ENCODE results near the gene ZNF620. TPM values are rescaled to one million over a fixed set of nuclear protein-coding genes. Genes with fewer than 3 reads are reported as not detected.
"Not testable (repeated sequence)": the region's sequence is repeated elsewhere in the genome, so short reads cannot be mapped to it uniquely, and the experiment has no call there.

ZNF620 gene
- total RNA-seq, 1 experiment from 2014 or later, result 2.6 TPM

DNA sequence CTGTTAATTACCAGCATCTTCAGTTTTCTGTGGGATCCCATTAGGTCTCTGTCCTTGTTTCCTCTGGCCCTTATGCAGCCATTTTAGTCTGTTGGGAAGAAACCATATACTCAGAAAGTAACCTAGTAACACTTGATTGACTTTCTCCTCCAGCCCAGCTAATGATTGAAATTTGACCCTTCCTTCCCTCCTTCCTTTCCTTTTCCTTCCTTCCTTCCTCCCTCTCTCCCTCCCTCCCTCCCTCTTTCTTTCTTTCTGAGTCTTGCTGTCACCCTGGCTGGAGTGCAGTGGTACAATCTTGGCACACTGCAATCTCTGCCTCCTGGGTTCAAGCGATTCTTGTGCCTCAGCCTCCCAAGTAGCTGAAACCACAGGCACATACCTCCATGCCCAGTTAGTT is 5.9 kb upstream of the ZNF620 start:
- DNase-seq (ENCODE audit: low read depth), result no peak

DNA sequence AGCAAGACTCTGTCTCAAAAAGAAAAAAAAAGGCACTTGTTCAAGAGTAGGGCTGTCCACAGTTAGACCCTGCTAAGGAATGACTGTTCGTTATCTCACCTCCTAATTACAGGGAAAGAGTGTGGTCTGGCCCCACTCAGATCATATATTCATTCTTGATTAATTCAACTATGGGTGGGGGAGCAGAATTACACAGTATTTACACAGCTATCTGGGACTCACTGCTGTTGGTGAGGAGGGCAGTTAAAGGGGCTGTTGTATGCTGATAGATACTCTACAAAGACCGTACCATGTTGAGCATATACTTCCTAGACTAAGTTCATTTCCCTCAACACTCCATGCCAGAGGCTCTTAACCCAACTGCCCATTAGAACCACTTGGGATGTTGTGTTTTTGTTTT is 3.8 kb upstream of the ZNF620 start:
- no peak for DNase-seq (ENCODE audit: low read depth)

DNA sequence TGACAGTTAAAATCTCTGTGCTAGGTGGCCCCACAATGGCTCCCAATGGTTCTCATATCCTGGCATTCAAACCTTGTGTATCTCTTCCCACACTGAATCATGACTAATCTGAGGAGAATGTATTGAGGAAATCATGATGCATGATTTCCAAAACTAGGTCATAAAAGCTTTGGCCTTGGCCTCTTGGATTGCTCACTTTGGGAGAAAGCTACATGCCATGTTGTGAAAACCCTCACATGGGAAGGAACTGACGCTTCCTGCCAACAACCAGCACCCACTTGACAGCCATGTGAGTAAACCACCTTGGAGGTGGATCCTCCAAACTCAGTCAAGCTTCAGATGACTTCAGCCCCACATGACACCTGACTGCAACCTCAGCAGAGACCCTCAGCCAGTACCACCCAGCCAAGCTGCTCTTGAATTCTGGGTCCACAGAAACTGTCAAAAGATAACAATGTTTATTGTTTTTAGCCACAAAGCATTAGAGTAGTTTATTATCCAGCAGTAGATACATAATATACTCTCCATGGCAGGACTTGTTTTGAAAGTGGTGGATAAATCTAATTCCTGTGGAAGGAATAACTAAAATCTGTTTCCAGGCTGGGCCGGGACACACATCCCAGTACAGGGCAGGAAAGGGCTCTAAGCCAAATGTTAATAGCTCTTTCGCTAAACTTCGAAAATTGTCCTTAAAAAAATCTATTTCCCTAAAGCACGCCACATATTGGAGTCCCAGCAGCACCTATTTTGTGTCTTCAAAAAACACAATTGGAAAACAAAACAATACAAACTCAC is 1.0 kb upstream of the ZNF620 start:
- peak; percentile 99 for DNase-seq (ENCODE audit: low read depth)

DNA sequence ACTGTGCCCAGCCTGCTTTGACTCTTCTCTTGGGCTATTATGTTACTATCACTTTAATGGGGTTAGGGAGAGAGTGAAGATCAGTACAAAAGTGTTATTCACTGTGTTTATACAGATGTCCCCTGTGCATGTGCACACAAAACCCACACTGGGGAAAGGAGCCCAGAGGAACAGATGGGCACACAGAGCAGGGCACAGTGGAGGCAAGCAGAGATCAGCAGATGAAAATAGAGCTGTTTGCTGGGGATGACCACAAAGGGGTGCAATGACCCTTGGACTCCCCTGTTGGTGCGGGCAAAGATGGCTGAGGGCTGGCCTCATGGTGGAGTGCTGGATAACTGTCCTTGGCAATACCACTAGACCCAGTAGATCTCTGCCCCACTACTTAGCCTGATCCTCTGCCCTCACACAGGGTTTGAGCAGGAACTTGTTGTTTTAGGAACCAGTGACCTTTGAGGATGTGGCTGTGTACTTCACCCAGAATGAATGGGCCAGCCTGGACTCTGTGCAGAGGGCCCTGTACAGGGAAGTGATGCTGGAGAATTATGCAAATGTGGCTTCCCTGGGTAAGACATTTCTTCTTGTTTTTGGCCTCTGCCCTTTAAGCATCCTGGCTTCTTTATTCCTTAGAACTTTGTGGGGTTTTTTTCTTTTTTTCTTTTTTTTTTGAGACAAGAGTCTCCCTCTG is 5.3 kb downstream of the ZNF620 start:
- DNase-seq (ENCODE audit: low read depth), result no peak

DNA sequence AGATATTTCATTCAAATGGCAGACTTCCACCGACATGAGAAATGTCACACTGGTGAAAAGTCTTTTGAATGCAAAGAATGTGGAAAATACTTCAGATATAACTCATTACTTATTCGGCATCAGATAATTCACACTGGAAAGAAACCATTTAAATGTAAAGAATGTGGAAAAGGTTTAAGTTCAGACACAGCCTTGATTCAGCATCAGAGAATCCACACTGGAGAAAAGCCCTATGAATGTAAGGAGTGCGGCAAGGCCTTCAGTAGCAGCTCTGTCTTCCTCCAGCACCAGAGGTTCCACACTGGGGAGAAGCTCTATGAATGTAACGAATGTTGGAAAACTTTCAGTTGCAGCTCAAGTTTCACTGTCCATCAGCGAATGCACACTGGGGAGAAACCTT is 10.4 kb downstream of the ZNF620 start:
- DNase-seq (ENCODE audit: low read depth), result no peak

DNA sequence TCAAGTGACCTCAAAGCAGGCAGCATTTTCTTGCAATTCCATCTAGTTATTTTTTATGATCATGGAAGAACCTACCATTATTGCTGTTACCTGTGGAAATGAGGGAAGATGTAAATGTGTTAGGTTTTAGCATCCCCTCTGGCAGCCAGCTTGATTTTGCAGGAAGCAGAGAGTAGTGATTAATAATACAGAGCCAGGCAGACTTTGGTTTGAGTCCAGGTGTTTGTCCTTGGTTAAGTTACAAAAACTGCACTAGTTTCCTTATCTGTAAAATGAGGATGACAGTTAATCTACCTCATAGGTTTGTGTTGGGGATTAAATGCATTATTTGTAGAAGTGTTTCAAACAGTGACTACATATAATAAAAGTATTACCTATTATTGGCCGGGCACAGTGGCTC is 12.2 kb downstream of the ZNF620 start:
- DNase-seq (ENCODE audit: low read depth), result no peak

DNA sequence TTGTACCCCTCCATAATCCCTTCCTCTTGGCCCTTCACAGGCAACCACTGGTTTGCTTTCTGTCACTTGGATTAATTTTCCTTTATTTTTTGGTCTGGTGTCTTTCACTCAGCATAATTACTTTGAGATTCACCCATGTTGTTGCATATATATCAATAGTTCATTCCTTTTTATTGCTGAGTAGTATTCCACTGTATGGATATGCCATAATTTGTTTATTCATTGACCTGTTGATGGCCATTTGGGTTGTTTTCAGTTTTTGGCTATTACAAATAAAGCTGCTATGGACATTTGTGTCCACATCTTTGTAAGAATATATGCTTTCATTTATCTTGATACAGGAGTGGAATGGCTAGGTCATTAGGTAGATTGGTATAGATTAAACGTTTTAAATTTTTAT is 13.0 kb downstream of the ZNF620 start:
- DNase-seq (ENCODE audit: low read depth), result no peak

DNA sequence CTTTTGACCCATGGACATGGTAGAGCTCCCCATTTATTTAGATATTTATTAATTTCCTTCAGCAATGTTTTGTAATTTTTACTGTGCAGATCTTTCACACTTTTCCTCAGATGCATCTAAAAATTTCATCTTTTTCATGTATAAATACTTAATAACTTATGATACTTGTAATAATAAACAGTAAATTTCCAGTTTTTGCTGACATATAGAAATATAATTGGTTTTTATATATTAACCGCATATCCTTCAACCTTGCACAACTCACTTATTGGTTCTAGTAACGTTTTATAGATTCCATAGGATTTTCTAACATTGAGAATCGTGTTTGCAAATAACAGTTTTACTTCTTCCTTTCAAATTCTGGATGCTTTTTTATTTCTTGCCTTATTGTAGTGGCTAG is 15.4 kb downstream of the ZNF620 start:
- DNase-seq (ENCODE audit: low read depth), result no peak

DNA sequence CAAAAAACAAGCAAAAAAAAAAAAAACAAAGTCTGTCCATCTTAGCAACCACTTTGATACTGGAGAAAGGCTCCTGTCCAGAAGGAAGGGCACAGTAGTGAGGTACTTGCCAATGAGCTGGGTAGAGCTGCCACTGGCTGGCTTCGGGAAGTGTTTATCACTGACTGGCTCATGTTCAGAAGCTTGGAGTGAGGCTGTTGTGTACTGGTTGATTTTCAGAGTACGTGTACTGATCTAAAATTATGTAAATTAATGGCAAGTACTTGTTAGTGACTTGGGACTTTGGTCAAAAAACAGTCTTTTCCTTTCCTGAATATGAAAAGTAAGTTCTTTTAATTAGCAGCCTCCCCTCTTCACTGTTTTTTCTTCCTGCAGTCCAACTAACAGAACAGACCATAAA is 17.9 kb downstream of the ZNF620 start:
- DNase-seq (ENCODE audit: low read depth), result no peak

DNA sequence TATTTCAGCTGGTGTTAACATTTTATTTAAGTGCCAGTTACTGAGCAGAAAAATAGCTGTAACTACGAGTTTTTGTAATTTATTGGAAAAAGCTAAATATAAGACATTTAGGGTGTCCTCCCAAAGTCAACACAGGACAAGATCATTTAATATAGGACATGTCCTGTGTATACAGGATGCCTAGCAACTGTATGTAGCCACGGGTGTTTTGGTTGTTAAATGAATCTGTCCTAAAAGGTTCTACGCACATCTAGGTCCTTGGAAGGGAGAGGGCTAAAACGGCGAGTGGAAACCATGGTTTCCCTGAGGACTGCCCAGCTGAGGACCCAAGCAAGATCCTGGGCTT is 18.4 kb downstream of the ZNF620 start:
- no peak for DNase-seq (ENCODE audit: low read depth)

DNA sequence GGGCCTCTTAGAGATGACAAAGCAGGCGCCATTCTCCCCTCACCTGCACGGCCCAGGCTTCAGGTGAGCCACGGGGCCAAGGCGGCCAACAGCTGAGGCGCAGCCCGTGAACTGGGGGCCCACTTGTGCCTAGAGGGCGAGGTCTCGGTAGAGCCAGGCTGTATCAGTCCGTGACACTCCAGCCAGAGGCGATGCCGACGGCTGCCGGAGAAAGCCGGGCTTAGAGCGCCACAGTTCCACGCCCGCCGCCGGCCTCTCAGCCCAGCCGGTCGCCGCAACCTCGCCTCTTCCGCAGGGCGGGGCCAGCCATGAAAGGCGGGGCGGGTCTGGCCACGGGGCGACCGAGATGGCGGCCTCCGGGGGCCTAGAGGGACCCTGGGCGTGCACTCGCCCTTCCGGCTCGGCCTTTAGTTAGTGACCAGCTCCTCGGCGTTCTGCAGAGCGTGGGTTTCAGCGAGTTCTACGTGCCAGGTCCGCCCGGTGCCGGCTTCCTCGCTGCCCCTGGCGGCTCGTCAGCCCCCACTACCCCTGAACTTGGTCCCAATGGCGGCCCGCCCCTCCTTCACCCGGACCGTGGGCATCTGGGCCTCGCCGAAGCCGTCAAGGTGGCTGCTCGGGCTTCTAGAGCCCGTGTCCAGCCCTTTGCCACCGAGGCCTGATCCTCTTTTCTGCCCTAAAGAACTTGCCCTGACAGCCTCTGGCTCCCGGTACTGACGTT is 18.9 kb downstream of the ZNF620 start, which contains the start of gene ZNF621:
ZNF621 (plus strand) TSS at position 393 of the 718 bp plus-strand sequence. CDS start 881 bp downstream, outside the sequence.
- DNase-seq (ENCODE audit: low read depth), result peak; percentile 87

DNA sequence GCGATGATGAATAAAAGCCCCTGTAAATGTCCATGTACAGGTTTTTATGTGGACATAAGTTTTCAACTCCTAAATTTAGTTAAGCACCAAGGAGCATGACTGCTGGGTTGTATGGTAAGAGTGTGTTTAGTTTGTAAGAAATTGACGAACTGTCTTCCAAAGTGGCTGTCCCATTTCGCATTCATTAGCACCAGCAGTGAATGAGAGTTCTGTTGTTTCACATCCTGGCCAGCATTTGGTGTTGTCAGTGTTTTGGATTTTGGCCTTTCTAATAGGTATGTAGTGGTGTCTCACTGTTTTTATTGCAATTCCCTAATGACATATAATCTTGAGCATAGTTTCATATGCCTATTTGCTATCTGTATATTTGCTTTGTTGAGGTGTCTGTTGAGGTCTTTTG is 22.6 kb downstream of the ZNF620 start:
- DNase-seq (ENCODE audit: low read depth), result no peak

DNA sequence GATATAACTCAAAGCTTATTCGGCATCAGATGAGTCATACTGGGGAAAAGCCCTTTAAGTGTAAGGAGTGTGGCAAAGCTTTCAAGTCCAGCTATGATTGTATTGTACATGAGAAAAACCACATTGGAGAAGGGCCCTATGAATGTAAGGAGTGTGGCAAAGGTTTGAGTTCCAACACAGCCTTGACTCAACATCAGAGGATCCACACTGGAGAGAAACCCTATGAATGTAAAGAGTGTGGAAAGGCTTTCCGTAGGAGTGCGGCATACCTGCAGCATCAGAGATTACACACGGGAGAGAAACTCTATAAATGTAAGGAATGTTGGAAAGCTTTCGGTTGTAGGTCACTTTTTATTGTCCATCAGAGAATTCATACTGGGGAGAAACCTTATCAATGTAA is 26.4 kb downstream of the ZNF620 start:
- no peak for DNase-seq (ENCODE audit: low read depth)

DNA sequence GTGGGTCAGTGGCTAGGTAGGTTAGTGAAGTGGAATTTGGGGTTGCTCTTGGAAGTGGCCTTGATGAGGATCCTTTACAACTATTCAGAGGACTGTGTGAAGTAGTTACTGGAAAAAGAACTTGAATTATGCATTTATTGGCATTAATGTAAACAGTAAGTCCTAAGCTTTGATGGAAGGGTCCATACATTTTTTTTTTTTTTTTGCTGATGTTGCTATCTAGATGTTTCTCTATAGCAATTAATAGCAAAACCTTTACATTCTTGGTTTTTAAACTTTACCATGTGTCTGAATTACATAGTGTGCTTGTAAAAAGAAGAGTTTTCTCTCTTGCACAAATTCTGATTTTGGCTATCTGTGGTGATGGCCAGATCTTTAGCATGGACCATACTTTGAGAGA is 28.4 kb downstream of the ZNF620 start:
- DNase-seq (ENCODE audit: low read depth), result no peak

DNA sequence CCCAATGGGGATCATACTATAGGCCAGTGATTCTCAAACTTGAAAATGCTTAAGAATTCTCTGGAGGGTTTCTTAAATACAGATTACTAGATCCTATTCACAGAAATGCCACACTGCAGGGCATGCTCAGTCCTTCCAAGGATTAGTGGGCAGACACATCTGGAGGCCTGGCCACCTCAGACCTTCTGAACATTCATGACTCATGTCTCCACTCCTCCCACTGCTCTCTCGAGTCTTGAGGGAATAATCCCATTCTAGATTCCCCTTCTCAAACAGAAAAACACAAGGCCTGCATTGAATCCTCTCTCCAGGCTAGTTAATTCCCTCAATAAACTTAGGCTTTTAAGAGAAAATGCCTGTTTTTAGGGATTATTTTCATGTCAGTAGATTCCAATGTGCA is 41.0 kb downstream of the ZNF620 start:
- DNase-seq (ENCODE audit: low read depth), result peak; percentile 71

DNA sequence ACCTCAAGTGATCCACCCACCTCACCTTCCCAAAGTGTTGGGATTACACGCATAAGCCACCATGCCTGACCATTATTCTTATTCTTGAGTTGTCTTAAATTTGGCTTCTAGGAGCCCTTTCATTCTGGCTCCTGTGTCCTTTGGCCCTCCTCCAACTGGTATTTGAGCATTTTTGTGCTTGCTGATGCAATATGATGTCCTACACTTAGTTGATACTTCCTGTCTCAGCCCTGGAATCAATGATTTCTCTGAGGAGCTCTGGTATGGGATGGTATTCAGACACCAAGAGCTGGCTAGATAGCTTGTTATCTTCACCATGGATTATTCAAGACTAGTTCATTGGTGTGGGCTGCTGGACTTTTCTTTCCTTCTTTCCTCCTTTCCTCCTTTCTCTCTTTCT is 44.3 kb downstream of the ZNF620 start:
- DNase-seq (ENCODE audit: low read depth), result no peak

DNA sequence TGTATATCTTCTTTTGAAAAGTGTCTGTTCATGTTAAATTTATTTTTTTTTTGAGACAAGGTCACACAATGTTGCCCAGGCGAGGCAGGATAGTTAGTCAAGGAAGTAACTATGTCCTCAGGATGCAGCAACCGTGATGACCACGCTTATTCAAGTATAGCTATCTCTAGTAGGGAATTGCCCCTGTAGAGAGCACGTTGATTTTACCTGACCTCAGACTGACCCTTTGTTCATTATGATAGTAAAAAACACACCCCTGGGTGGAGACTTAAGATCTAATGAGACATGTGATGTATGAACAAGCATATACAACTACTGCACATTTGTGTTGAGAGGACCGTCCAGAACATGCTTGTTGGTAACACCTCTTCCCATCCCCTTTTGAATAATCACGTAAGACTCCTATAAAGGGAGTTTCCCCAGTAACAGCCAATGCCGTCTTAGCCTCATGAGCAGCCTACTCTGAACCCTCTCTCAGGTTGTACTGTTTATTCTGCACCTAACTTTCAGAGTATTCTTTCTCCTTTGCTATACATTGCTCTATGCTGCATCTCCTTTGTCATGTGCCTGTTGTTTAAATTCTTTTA is 51.8 kb downstream of the ZNF620 start:
- DNase-seq (ENCODE audit: low read depth), result no peak

DNA sequence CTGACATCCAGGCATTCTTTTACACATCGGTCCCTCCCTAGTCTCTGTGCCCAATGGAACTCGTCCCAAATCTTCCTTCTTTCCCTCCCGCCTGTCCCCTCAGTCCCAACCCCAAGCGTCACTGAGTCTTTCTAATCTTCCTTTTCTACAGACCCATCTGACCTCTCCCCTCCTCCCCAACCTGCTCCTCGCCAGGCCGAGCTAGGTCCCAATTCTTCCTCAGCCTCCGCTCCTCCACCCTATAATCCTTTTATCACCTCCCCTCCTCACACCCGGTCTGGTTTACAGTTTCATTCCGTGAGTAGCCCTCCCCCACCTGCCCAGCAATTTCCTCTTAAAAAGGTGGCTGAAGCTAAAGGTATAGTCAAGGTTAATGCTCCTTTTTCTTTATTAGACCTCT is 56.6 kb downstream of the ZNF620 start:
- DNase-seq (ENCODE audit: low read depth), result not testable (repeated sequence)

DNA sequence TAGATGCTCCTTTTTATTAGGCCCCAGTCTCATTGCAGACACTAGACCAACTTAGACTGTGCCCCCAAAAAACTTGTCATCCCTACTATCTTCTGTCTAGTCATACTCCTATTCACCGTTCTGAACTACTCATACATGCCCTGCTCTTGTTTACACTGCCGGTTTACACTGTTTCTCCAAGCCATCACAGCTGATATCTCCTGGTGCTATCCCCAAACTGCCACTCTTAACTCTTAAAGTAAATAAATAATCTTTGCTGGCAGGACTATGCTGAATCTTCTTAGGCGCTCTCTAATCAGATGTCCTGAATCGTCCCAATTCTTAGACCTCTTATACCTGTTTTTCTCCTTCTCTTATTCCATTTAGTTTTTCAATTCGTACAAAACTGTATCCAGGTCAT is 59.8 kb downstream of the ZNF620 start:
- not testable (repeated sequence) for DNase-seq (ENCODE audit: low read depth)

DNA sequence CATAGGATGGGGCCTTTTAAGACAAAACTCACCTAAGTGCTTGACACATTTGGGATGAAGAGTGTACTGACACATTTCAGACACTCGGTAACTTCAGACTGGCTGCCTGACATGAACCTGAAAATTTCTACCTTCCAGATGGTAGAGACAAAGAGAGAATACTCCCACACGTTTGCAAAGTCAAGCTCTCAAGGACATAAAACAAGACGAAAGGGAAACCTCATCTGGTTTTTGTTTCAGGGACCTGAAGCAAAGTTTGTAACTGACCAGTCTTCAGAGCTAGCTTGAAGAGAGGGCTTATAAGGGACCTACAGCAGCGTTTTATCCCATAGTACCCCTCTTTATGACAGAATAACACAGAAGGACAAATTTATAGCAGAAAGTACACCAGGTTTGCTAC is 60.9 kb downstream of the ZNF620 start:
- no peak for DNase-seq (ENCODE audit: low read depth)
